ENCODE measurements around the gene CDH13. TPM values are rescaled to one million over a fixed set of nuclear protein-coding genes. Genes with fewer than 3 reads are reported as not detected.

Gene CDH13
- polyA plus RNA-seq, 3 donors, result 1.0 to 7.7 (median 2.8) TPM

GRCh38 chr16:82643136-82643535, 16.4 kb downstream of the CDH13 start:
- 66 to 93% (median 89%) methylated on average over 4 of the region's 4 CpGs for WGBS, 3 donors
- no peak overlapping the region for H3K27ac ChIP-seq (ENCODE audit: low read depth, low read length)

DNA sequence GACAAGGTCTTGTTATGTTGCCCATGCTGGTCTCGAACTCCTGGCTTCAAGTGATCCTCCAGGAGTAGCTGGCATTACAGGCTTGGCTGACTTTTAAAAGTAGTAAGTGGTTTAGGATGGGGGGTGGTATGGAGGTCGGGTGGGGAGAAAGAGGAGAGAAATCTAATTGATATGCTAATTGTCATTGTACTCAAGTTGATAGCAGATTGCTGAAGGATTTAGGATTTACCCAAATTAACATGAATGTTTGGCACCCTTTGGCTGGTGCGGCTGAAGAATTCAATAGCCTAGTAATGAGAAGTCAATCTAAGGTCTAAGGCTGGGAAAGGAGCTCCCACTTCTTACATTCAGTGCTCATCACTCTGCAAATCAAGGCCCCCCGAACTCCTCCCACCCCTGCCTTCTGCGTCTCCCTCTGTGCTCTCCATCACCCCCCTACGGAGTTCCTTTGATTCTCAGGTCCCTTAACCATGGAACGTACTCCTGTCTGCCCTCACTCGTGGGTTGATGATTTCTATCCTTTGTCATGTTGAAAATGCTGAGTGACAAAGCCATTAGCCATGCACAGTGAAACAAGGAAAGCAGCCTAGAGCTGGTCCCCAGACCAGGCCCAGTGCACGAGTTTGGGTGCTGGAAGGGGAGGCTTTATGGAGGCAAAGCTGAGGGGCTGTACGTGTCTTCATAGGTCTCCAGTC, 17.3 kb downstream of the CDH13 start:
- 59 to 84% (median 78%) methylated on average over 10 of the region's 10 CpGs for WGBS, 3 donors

GRCh38 chr16:82646504-82646903, 19.7 kb downstream of the CDH13 start:
- H3K27ac ChIP-seq (ENCODE audit: low read depth, low read length), result no peak overlapping the region
- WGBS, 3 donors, result 72 to 82% (median 77%) methylated on average over 3 of the region's 3 CpGs

More for the DNA sequence above, 17.3 kb downstream of the CDH13 start:
- H3K27ac ChIP-seq (ENCODE audit: low read depth, low read length), result no peak overlapping the region

GRCh38 chr16:82649766-82650165, 23.0 kb downstream of the CDH13 start:
- H3K27ac ChIP-seq (ENCODE audit: low read depth, low read length), result no peak overlapping the region
- 75 to 95% (median 82%) methylated on average over 3 of the region's 3 CpGs for WGBS, 3 donors

DNA sequence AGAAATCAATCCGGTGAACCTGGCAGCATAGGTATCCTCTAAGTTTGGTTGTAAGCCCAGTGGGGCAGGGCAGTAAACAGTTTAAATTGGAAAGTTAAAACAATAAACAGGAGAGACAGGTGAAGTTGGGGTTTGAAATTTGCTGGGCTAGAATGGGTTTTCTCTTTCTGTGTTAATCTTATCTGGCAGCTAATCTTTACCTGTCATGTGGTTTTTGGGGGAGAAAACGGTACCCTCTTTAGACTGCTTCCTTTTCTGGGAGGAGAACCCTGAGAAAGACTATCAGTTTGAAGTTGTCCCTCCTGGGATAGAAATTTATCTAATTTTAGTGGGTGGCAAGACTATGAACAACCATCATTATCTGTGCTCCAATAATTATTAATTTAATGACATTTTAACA, 24.0 kb downstream of the CDH13 start:
- no peak overlapping the region for H3K27ac ChIP-seq (ENCODE audit: low read depth, low read length)
- 43 to 61% (median 56%) methylated on average over 2 of the region's 2 CpGs for WGBS, 3 donors

GRCh38 chr16:82651921-82652601, 25.3 kb downstream of the CDH13 start:
- no peak overlapping the region for H3K27ac ChIP-seq (ENCODE audit: low read depth, low read length)
- whole genome bisulfite sequencing, 3 donors, result 63 to 71% (median 68%) methylated on average over 7 of the region's 7 CpGs

GRCh38 chr16:82652826-82653225, 26.1 kb downstream of the CDH13 start:
- H3K27ac ChIP-seq (ENCODE audit: low read depth, low read length), result no peak overlapping the region
- WGBS, 3 donors, result 75 to 91% (median 84%) methylated on average over 4 of the region's 4 CpGs

GRCh38 chr16:82653550-82654511, 27.1 kb downstream of the CDH13 start:
- H3K27ac ChIP-seq (ENCODE audit: low read depth, low read length), result no peak overlapping the region

GRCh38 chr16:82655072-82655714, 28.4 kb downstream of the CDH13 start:
- 38 to 54% (median 42%) methylated on average over 6 of the region's 6 CpGs for WGBS, 3 donors
- no peak overlapping the region for H3K27ac ChIP-seq (ENCODE audit: low read depth, low read length)

More at GRCh38 chr16:82653550-82654511, 27.1 kb downstream of the CDH13 start:
- 54 to 62% (median 58%) methylated on average over 11 of the region's 11 CpGs for WGBS, 3 donors

- WGBS, 3 donors, result 58 to 87% (median 79%) methylated on average over 5 of the region's 5 CpGs
Measured at GRCh38 chr16:82655720-82656490, 29.1 kb downstream of the CDH13 start.

DNA sequence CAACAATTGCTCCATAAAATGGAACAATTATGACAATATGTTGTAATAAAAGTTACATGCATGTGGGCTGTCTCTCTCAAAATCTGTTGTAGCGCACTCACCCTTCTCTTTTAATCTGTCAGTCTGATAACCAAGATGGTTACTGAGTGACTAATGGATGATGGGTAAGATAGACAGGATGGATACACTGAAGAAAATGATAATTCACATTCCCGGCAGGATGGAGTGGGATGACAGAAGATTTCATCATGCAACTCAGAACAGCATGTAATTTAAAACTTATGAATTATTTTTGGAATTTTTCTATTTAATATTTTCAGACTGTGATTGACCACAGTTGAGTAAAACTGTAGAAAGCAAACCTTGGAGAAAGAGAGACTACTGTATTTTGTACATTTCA, 30.5 kb downstream of the CDH13 start:
- WGBS, 3 donors, result 82 to 86% (median 83%) methylated on average over 2 of the region's 2 CpGs
- H3K27ac ChIP-seq (ENCODE audit: low read depth, low read length), result no peak overlapping the region

More at GRCh38 chr16:82655720-82656490, 29.1 kb downstream of the CDH13 start:
- H3K27ac ChIP-seq (ENCODE audit: low read depth, low read length), result no peak overlapping the region

DNA sequence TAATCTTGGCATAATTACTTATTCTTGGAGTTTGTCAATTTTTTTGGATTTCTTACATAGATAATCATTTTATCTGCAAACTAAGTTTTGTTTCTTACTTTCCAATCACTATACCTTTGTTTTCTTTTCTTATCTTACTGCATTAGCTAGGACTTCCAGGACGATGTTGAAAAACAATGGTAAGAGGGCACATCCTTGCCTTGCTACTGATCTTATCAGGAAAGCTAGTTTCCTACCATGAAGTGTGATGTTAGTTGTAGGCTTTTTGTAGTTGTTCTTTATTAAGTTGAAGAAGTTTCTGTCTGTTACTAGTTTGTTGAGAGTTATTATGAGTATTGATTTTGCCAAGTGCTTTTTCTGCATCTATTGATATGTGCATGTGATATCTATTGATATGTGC, 31.0 kb downstream of the CDH13 start:
- 15 to 49% (median 40%) methylated on average over 1 of the region's 1 CpG for WGBS, 3 donors

DNA sequence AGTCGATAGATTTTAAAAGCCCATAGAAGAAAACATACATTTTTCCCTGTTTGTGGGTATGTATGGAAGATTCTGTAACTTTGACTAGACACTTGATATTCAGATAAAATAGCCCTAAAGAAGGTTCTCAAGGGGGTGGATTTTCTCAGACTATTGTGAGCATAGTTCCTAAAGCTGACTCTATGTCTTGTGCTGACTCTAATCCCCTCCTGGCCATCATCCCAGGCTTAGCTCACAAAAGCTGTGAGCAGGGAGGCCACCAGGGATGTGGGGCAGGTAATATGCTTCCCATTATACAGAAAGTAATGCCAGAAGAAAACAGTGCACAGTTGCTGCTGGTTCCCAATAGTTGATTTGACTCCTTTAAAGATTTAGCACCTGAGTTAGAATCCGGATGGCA, 32.0 kb downstream of the CDH13 start:
- no peak overlapping the region for H3K27ac ChIP-seq (ENCODE audit: low read depth, low read length)
- 80 to 97% (median 90%) methylated on average over 2 of the region's 2 CpGs for WGBS, 3 donors

More for the DNA sequence above, 31.0 kb downstream of the CDH13 start:
- H3K27ac ChIP-seq (ENCODE audit: low read depth, low read length), result no peak overlapping the region

GRCh38 chr16:82660075-82660645, 33.4 kb downstream of the CDH13 start:
- WGBS, 3 donors, result 47 to 66% (median 55%) methylated on average over 8 of the region's 8 CpGs

DNA sequence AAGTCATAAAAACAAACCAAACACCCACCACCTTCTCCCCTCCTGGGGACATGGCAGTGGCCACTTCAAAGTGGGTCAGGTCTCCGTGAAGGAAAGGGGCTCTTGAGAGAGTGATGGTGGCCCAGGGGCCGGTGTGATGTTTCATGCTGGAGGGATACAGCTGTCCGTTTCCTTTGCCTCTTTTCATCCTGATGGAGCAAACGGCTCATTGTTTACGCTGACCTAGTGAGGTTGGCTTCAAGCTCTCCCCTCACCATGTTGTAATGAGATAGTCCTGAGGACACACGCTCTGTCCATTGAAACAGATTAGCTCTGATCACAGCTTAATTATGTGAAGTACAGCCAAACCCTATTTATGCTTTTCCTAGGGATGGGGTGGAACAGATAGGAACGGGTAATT, 34.2 kb downstream of the CDH13 start:
- H3K27ac ChIP-seq (ENCODE audit: low read depth, low read length), result no peak overlapping the region
- WGBS, 3 donors, result 60 to 74% (median 71%) methylated on average over 7 of the region's 7 CpGs

More at GRCh38 chr16:82660075-82660645, 33.4 kb downstream of the CDH13 start:
- no peak overlapping the region for H3K27ac ChIP-seq (ENCODE audit: low read depth, low read length)

GRCh38 chr16:82664181-82664580, 37.4 kb downstream of the CDH13 start:
- 44 to 88% (median 84%) methylated on average over 2 of the region's 2 CpGs for WGBS, 3 donors

DNA sequence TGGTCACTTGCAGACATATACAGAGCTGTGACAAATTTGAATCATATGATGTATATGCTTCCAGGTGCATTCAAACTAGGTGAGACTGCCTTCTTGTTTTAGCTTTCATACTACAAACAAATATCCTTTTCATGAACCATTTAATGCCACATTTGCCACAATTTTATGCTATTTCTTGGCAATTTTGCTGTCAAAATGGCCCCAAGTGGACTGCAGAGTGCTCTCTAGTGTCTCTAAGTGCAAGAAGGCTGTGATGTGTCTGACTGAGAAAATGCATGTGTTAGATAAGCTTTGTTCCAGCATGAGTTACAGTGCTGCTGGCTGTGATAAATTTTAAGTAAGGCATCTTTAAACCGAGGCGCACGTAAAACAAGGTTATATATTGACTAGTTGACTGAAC, 38.3 kb downstream of the CDH13 start:
- no peak overlapping the region for H3K27ac ChIP-seq (ENCODE audit: low read depth, low read length)
- WGBS, 3 donors, result 75 to 96% (median 93%) methylated on average over 3 of the region's 3 CpGs

More at GRCh38 chr16:82664181-82664580, 37.4 kb downstream of the CDH13 start:
- no peak overlapping the region for H3K27ac ChIP-seq (ENCODE audit: low read depth, low read length)
